Measurements from ENCODE around the gene NUCKS1.

- TF ChIP-seq CTCF (conservative IDR thresholded peaks at IDR 0.05; ENCODE audit: low read depth, low read length), result no peak
- TF ChIP-seq CHD1 (IDR thresholded peaks at IDR 0.05; ENCODE audit: low read depth, low read length), result no peak
These were observed 62.7 kb downstream of the NUCKS1 start for GRCh38 chr1:205687242-205687641.

Data from IMR-90 (cell line).